Measurements from ENCODE around the gene UNC13A. TPM values are rescaled to one million over a fixed set of nuclear protein-coding genes. Genes with fewer than 3 reads are reported as not detected.

Gene UNC13A
- total and polyA plus RNA-seq, 11 donors, result 0.02 to 1.1 (median 0.09) TPM; not detected in 1

- WGBS, 4 donors, result 82 to 85% (median 82%) methylated on average over 11 to 12 of the region's 12 CpGs
- peaks cover 0 to 21% (median 5%) of the 10 kb centered on the region in 9 donors for H3K27me3 ChIP-seq
Observed at GRCh38 chr19:17648786-17649185, 39.4 kb downstream of the UNC13A start.

GRCh38 chr19:17648097-17648660 is 40.0 kb downstream of the UNC13A start:
- 69 to 77% (median 73%) methylated on average over 30 to 32 of the region's 32 CpGs for WGBS, 4 donors
- ATAC-seq, result no peak
- Histone ChIP-seq H3K27ac (no peak overlapping the region), H3K4me3 (no peak overlapping the region), H3K27me3 (peaks cover 0 to 21% (median 5%) of the 10 kb centered on the region in 9 donors), H3K9me3 (no peaks in the 10 kb centered on the region), H3K4me1 (no peaks in the 10 kb centered on the region), H3K36me3 (no peaks in the 10 kb centered on the region)
- no peak for DNase-seq
- TF ChIP-seq CTCF (IDR thresholded peaks at IDR 0.05) (no peak), POLR2A (IDR thresholded peaks at IDR 0.05) (no peak)
- intact Hi-C loops (cut with DNase I), result no loop called here

More at GRCh38 chr19:17648786-17649185, 39.4 kb downstream of the UNC13A start:
- intact Hi-C loops (cut with DNase I), result no loop called here
- Histone ChIP-seq H3K4me3 (no peak overlapping the region), H3K9me3 (peaks cover 0 to 1% (median 0%) of the 10 kb centered on the region in 12 donors), H3K4me1 (no peaks in the 10 kb centered on the region), H3K27ac (no peak overlapping the region), H3K36me3 (no peaks in the 10 kb centered on the region)
- TF ChIP-seq POLR2A (IDR thresholded peaks at IDR 0.05), result no peak
- no peak for TF ChIP-seq CTCF (IDR thresholded peaks at IDR 0.05)
- DNase-seq (no peak), ATAC-seq (no peak)

GRCh38 chr19:17647071-17648020 is 40.8 kb downstream of the UNC13A start:
- no peak for DNase-seq
- TF ChIP-seq CTCF (IDR thresholded peaks at IDR 0.05) (no peak), POLR2A (IDR thresholded peaks at IDR 0.05) (no peak)
- Histone ChIP-seq H3K9me3 (no peaks in the 10 kb centered on the region), H3K4me3 (no peak overlapping the region), H3K27ac (no peak overlapping the region), H3K36me3 (no peaks in the 10 kb centered on the region), H3K4me1 (no peaks in the 10 kb centered on the region), H3K27me3 (peaks cover 0 to 21% (median 5%) of the 10 kb centered on the region in 9 donors)
- intact Hi-C loops (cut with DNase I), result no loop called here
- 85 to 89% (median 88%) methylated on average over 50 of the region's 50 CpGs for WGBS, 4 donors
- ATAC-seq, result no peak

GRCh38 chr19:17646441-17646840 is 41.7 kb downstream of the UNC13A start:
- no peak for DNase-seq
- Histone ChIP-seq H3K4me3 (no peak overlapping the region), H3K27ac (no peak overlapping the region), H3K36me3 (no peaks in the 10 kb centered on the region), H3K4me1 (no peaks in the 10 kb centered on the region), H3K27me3 (peaks cover 0 to 25% (median 5%) of the 10 kb centered on the region in 9 donors), H3K9me3 (no peaks in the 10 kb centered on the region)
- WGBS, 4 donors, result 67 to 78% (median 70%) methylated on average over 8 of the region's 8 CpGs
- no peak for ATAC-seq
- TF ChIP-seq CTCF (IDR thresholded peaks at IDR 0.05) (no peak), POLR2A (IDR thresholded peaks at IDR 0.05) (no peak)
- intact Hi-C loops (cut with DNase I), result no loop called here

Data from heart left ventricle (tissue), 16 donors.